Endothelial cell of umbilical vein (primary cell): ENCODE results near the gene UPF2. TPM values are rescaled to one million over a fixed set of nuclear protein-coding genes. Genes with fewer than 3 reads are reported as not detected.
A peak's percentile ranks its signal among the peaks of the same experiment; 100 is the strongest.

Experiments used
- BruUV-seq: library from RNA; stranded (reverse); fragments of 400-500 nt; replicated peaks from 2 replicates; lab custom pipeline; 2021; lab: Mats Ljungman, UMichigan
- CTCF ChIA-PET: fragments of 300-600, 350-600 bp; sonication (Branson Sonifier 250); formaldehyde crosslinking; loops from one replicate; lab custom pipeline; 2021; ENCODE audit warnings: antibody characterized with exemption, inconsistent platforms; lab: Charles Lee
- POLR2A ChIA-PET: fragments of 300-600, 350-600 bp; sonication (Branson Sonifier 250); formaldehyde crosslinking; loops from one replicate; lab custom pipeline; 2021; ENCODE audit warnings: antibody characterized with exemption, inconsistent platforms; lab: Charles Lee
- DNase-seq: peaks from one replicate; pipeline ENCODE4 v3.0.0-alpha.2; 2011; ENCODE audit warnings: low read depth, low spot score
- FAIRE-seq: peaks from 2 replicates; lab custom pipeline; 2011; peaks lifted over from hg19 to GRCh38; lab: Jason Lieb, UNC
- H2AFZ ChIP-seq: 2 replicates; pipeline ENCODE4 v1.6.0; 2012; ENCODE audit warnings: low read depth, low read length, control low read depth, inconsistent platforms
- H3K27ac ChIP-seq: 2 replicates; pipeline ENCODE4 v1.5.1; 2011; ENCODE audit warnings: low read depth, mild to moderate bottlenecking, control low read depth, low read length, moderate library complexity; ENCODE audit not compliant: insufficient read depth
- H3K27me3 ChIP-seq, 2 experiments: 2 replicates each; pipeline versions ENCODE4 v1.6.0 to v1.6.1; 2011; ENCODE audit warnings: low read length in 2 of 2, mixed read lengths in 1 of 2; ENCODE audit not compliant: control insufficient read depth in 2 of 2, insufficient read depth in 2 of 2
- H3K36me3 ChIP-seq, 2 experiments: 2 replicates in 1 of 2; 3 replicates in 1 of 2; pipeline ENCODE4 v1.5.1; 2011; ENCODE audit warnings: low read length in 2 of 2, mild to moderate bottlenecking in 1 of 2, moderate library complexity in 1 of 2; ENCODE audit not compliant: control insufficient read depth in 2 of 2, insufficient read depth in 2 of 2; ENCODE audit errors: extremely low read depth in 1 of 2
- H3K4me1 ChIP-seq: 3 replicates; pipeline ENCODE4 v1.5.1; 2011; ENCODE audit warnings: mild to moderate bottlenecking, low read length; ENCODE audit not compliant: control insufficient read depth, insufficient read depth; ENCODE audit errors: extremely low read depth
- H3K4me2 ChIP-seq: 2 replicates; pipeline ENCODE4 v1.6.1; 2011; ENCODE audit warnings: low read length, control low read depth, mixed read lengths; ENCODE audit not compliant: insufficient read depth
- H3K4me3 ChIP-seq, 3 experiments: fragments of 200-600 bp in 1 of 3; sonication (generic), shearing (Covaris generic) in 1 of 3; replicated peaks in 1 of 3; 2 replicates each; pipeline ENCODE4 v1.5.1; 2011 to 2016; ENCODE audit warnings: control low read depth in 3 of 3, low read length in 3 of 3, mild to moderate bottlenecking in 2 of 3, inconsistent platforms in 1 of 3, low read depth in 1 of 3, moderate library complexity in 1 of 3; ENCODE audit not compliant: insufficient read depth in 1 of 3
- H3K79me2 ChIP-seq: 2 replicates; pipeline ENCODE4 v1.6.0; 2012; ENCODE audit warnings: low read length, inconsistent platforms; ENCODE audit not compliant: control insufficient read depth, insufficient read depth
- H3K9ac ChIP-seq: replicated peaks from 2 replicates; pipeline ENCODE3; 2011; ENCODE audit warnings: low read length, control low read depth; ENCODE audit not compliant: insufficient read depth; ENCODE audit errors: extremely low read depth
- H3K9me1 ChIP-seq: replicated peaks from 3 replicates; pipeline ENCODE4 v1.6.0; 2011; ENCODE audit warnings: mild to moderate bottlenecking, low read length; ENCODE audit not compliant: control insufficient read depth, insufficient read depth; ENCODE audit errors: extremely low read depth
- H3K9me3 ChIP-seq: replicated peaks from 2 replicates; pipeline ENCODE4 v1.5.1; 2012; ENCODE audit warnings: low read length, inconsistent platforms; ENCODE audit not compliant: control insufficient read depth, insufficient read depth
- H4K20me1 ChIP-seq: replicated peaks from 2 replicates; pipeline ENCODE3; 2011; ENCODE audit warnings: mild to moderate bottlenecking, low read length; ENCODE audit not compliant: control insufficient read depth, insufficient read depth; ENCODE audit errors: extremely low read depth
- CTCF ChIP-seq, 2 donors: IDR thresholded peaks; 1 replicate in 1 of 2; 2 replicates in 1 of 2; pipeline ENCODE4 v1.5.1; 2011; ENCODE audit warnings: low read length in 2 of 2, mild to moderate bottlenecking in 2 of 2, moderate library complexity in 2 of 2, control low read depth in 1 of 2, inconsistent platforms in 1 of 2, low read depth in 1 of 2; ENCODE audit not compliant: insufficient read depth in 1 of 2; ENCODE audit errors: extremely low read depth in 1 of 2
- EZH2 ChIP-seq: IDR thresholded peaks from 2 replicates; pipeline ENCODE4 v1.6.1; 2012; ENCODE audit warnings: borderline replicate concordance, low read depth, mild to moderate bottlenecking, moderate library complexity, low read length, inconsistent platforms; ENCODE audit not compliant: severe bottlenecking
- FOS ChIP-seq: IDR thresholded peaks from 2 replicates; pipeline ENCODE4 v1.6.1; 2011; ENCODE audit warnings: mild to moderate bottlenecking, low read length, moderate library complexity, borderline replicate concordance; ENCODE audit not compliant: insufficient read depth
- GATA2 ChIP-seq: IDR thresholded peaks from 2 replicates; pipeline ENCODE4 v1.7.0; 2011; ENCODE audit warnings: low read depth, mild to moderate bottlenecking, moderate library complexity, mixed read lengths, low read length; ENCODE audit not compliant: insufficient read length, insufficient read depth
- JUN ChIP-seq: IDR thresholded peaks from 2 replicates; pipeline ENCODE4 v1.6.1; 2011; ENCODE audit warnings: borderline replicate concordance, low read depth; ENCODE audit not compliant: insufficient read length, insufficient read depth
- MAX ChIP-seq: IDR thresholded peaks from 2 replicates; pipeline ENCODE4 v1.6.1; 2011; ENCODE audit not compliant: insufficient read depth, insufficient read length
- MYC ChIP-seq: IDR thresholded peaks from one replicate; pipeline ENCODE4 v1.6.1; 2011; ENCODE audit warnings: mild to moderate bottlenecking, low read depth, low read length
- POLR2A ChIP-seq: IDR thresholded peaks from 2 replicates; pipeline ENCODE4 v1.6.1; 2012; ENCODE audit warnings: low read depth, mild to moderate bottlenecking, control low read depth, low read length
- POLR2AphosphoS5 ChIP-seq: IDR thresholded peaks from 2 replicates; pipeline ENCODE4 v1.6.1; 2012; ENCODE audit warnings: low read depth, mild to moderate bottlenecking, control low read depth, low read length, moderate library complexity; ENCODE audit not compliant: insufficient read depth
- dilution Hi-C: fragments of 300-500 bp; cut with MboI; formaldehyde crosslinking; loops from one replicate; pipeline ENCODE4 v1.15.0; 2019; ENCODE audit warnings: low sequenced_read_pairs; ENCODE audit not compliant: extremely low pct_ligation_motif_present
- intact Hi-C: fragments of 100-400 bp; cut with micrococcal nuclease; formaldehyde crosslinking; loops from one replicate; pipeline ENCODE4 v1.10.0; 2022
- polyA plus RNA-seq, 4 experiments: library from polyadenylated mRNA; depleted of rRNA in 3 of 4; stranded (reverse) in 3 of 4; unstranded in 1 of 4; fragments of >200 nt; gene quantifications; 2 replicates each; pipeline versions ENCODE4 v1.2.1 to v1.2.3, GENCODE V29; 2011 to 2012; ENCODE audit warnings: missing spikeins in 1 of 4
- total RNA-seq: library from RNA; stranded (reverse); gene quantifications from 2 replicates; pipeline ENCODE4 v1.2.3, GENCODE V29; 2021

The UPF2 gene
- total and polyA plus RNA-seq, 2 donors (not counting 3 experiments of a cell fraction or from before 2014, with no cell fraction given), result 4.8 to 27.7 TPM

- ChIA-PET POLR2A (no interaction called here), CTCF (no interaction called here)
- FAIRE-seq, result peak; percentile 43
- TF ChIP-seq POLR2AphosphoS5, result no peak
- TF ChIP-seq EZH2, result no peak
- no peak for TF ChIP-seq MYC
- no peak for TF ChIP-seq CTCF (IDR thresholded peaks at IDR 0.05; ENCODE audit: extremely low read depth in 1 of 2, insufficient read depth in 1 of 2, low read depth in 1 of 2, low read length in 2 of 2)
- no peak for TF ChIP-seq JUN
- no peak for TF ChIP-seq POLR2A
- TF ChIP-seq FOS, result no peak
- no peak for TF ChIP-seq GATA2
- no peak for TF ChIP-seq MAX
- no peaks in the 10 kb centered on the region for H3K4me1 ChIP-seq
- H4K20me1 ChIP-seq, result no peaks in the 10 kb centered on the region
- H3K4me2 ChIP-seq, result no peak overlapping the region
- H3K27ac ChIP-seq, result no peak overlapping the region
- no peak for DNase-seq
- H3K27me3 ChIP-seq, result no peaks in the 10 kb centered on the region
- dilution Hi-C loops, result no loop called here
- no peak overlapping the region for H3K9ac ChIP-seq
- BruUV-seq, result no TSS peak
- no peaks in the 10 kb centered on the region for H3K9me3 ChIP-seq
- intact Hi-C loops, result no loop called here
- no peak overlapping the region for H3K4me3 ChIP-seq
- no peaks in the 10 kb centered on the region for H3K9me1 ChIP-seq
- no peaks in the 10 kb centered on the region for H3K36me3 ChIP-seq
- no peak overlapping the region for H2AFZ ChIP-seq
- H3K79me2 ChIP-seq, result peaks cover 21% of the 10 kb centered on the region
Observed at GRCh38 chr10:12018438-12019282, 23.9 kb downstream of the UPF2 start.
